Upper lobe of right lung (tissue), 1 donor: ENCODE results near the gene ATP2B3. TPM values are rescaled to one million over a fixed set of nuclear protein-coding genes. Genes with fewer than 3 reads are reported as not detected.

Source experiments
- ATAC-seq: fragments of 200-7000 bp; cut with Tn5 transposase; one replicate; pipeline ENCODE4 v1.9.1; 2020; ENCODE audit warnings: mild to moderate bottlenecking, moderate library complexity
- DNase-seq: peaks from one replicate; pipeline ENCODE4 v3.0.0-alpha.2; 2020
- H3K27ac ChIP-seq: fragments of 200-600 bp; one replicate; pipeline ENCODE4 v1.8.0; 2022
- H3K27me3 ChIP-seq: fragments of 200-600 bp; one replicate; pipeline ENCODE4 v1.8.0; 2022; ENCODE audit warnings: mild to moderate bottlenecking
- H3K36me3 ChIP-seq: fragments of 200-600 bp; one replicate; pipeline ENCODE4 v1.8.0; 2022
- H3K4me1 ChIP-seq: fragments of 200-600 bp; one replicate; pipeline ENCODE4 v1.8.0; 2022
- H3K4me3 ChIP-seq: fragments of 200-600 bp; one replicate; pipeline ENCODE4 v1.8.0; 2022; ENCODE audit warnings: mild to moderate bottlenecking
- H3K9me3 ChIP-seq: fragments of 200-600 bp; one replicate; pipeline ENCODE4 v1.8.0; 2022
- intact Hi-C: fragments of 100-400 bp; cut with DNase I; formaldehyde crosslinking; loops from one replicate; pipeline ENCODE4 v1.11.0; 2022
- total RNA-seq: library from RNA; stranded (reverse); fragmentation: NEBNext Ultra II Directional; extraction: Animal tissue kit (Norgen Biotek cat#: 25700); gene quantifications from one replicate; pipeline ENCODE4 v1.2.1, GENCODE V29; 2021
- TF ChIP-seq, protein P1 (sequence below): fragments of 200-600 bp; IDR thresholded peaks from one replicate; pipeline ENCODE4 v1.8.0; 2022; ENCODE audit warnings: antibody characterized with exemption
- donor health status: DM: no; HTN: yes; CAD: no; lungs with severe emphysema.

The ATP2B3 gene
- total RNA-seq, 1 donor from 2014 or later, result not detected

DNA sequence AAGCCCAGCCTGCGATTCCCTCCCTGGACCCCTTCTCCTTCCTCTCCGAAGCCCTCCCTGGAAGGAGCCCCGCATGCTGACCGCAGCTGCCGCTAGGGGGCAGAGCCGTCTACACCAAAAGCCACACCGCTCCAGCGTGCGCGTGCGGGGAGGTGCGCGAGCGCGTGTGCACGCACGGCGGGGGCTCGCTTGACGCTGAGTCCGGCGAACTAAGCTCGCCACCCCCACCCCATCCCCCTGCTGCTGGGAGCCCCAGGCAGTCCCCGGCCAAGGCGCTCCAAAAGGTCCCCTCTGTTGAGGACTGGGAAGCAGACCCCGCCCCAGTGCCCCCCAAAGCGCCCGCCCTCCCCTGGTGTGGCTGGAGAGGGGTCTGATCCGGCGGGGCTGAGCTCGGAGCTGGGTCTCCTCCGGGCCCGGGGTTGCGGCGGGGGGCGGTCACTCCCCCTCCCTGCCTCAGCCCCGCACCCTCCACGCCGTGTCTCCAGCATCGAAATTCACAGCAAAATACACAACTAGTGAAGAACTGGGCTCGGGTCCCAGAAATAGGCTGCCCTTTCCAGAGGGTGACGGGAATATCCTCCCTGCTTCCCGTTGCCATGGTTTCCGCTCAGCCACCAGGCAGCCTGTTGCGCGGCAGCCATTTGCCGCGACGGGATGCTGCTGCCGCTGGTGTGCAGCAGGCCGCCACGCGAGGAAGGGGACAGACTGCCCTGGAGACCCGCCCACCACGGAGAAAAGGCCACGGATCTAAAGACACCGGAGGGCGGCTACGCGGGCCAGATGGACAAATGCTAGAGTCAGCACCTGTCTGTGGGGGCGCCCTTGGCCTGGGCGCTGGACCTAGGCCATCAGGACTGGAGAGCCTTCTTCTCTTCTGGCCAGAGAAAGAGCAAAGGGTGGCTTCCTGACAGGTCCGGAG is 92.7 kb downstream of the ATP2B3 start:
- H3K27ac ChIP-seq, result no peak overlapping the region
- ATAC-seq (peak; percentile 96), DNase-seq (peak; percentile 86)
- peak overlapping the region; percentile 26 for H3K4me3 ChIP-seq
- no peaks in the 10 kb centered on the region for H3K36me3 ChIP-seq
- TF ChIP-seq, protein P1, sequence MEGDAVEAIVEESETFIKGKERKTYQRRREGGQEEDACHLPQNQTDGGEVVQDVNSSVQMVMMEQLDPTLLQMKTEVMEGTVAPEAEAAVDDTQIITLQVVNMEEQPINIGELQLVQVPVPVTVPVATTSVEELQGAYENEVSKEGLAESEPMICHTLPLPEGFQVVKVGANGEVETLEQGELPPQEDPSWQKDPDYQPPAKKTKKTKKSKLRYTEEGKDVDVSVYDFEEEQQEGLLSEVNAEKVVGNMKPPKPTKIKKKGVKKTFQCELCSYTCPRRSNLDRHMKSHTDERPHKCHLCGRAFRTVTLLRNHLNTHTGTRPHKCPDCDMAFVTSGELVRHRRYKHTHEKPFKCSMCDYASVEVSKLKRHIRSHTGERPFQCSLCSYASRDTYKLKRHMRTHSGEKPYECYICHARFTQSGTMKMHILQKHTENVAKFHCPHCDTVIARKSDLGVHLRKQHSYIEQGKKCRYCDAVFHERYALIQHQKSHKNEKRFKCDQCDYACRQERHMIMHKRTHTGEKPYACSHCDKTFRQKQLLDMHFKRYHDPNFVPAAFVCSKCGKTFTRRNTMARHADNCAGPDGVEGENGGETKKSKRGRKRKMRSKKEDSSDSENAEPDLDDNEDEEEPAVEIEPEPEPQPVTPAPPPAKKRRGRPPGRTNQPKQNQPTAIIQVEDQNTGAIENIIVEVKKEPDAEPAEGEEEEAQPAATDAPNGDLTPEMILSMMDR, result peak; percentile 72
- intact Hi-C loops, result no loop called here
- no peaks in the 10 kb centered on the region for H3K4me1 ChIP-seq
- H3K27me3 ChIP-seq, result no peaks in the 10 kb centered on the region
- H3K9me3 ChIP-seq, result no peaks in the 10 kb centered on the region

DNA sequence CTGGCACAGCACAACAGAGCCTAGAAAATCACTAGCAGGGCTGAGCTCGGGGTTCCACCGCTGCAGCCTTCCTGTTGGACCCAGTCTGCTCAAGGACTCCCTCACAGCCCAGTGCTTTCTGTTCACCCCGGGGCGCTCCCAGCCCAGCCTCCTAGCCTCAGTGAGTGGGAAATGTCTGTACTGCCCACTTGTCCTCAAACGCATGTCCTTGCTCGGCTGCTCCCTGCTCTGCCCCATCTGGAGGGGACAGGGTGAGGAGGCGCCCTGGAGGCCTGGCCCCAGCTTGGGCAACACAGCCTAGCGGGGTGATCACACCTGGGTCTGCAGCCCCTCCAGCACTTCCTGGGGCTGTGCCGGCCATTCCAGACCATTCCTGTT is 93.4 kb downstream of the ATP2B3 start:
- Histone ChIP-seq H3K4me1 (no peaks in the 10 kb centered on the region), H3K4me3 (no peak overlapping the region), H3K36me3 (no peaks in the 10 kb centered on the region), H3K27ac (no peak overlapping the region), H3K9me3 (no peaks in the 10 kb centered on the region), H3K27me3 (no peaks in the 10 kb centered on the region)
- TF ChIP-seq, protein P1, result no peak
- ATAC-seq (no peak), DNase-seq (no peak)
- intact Hi-C loops, result no loop called here

DNA sequence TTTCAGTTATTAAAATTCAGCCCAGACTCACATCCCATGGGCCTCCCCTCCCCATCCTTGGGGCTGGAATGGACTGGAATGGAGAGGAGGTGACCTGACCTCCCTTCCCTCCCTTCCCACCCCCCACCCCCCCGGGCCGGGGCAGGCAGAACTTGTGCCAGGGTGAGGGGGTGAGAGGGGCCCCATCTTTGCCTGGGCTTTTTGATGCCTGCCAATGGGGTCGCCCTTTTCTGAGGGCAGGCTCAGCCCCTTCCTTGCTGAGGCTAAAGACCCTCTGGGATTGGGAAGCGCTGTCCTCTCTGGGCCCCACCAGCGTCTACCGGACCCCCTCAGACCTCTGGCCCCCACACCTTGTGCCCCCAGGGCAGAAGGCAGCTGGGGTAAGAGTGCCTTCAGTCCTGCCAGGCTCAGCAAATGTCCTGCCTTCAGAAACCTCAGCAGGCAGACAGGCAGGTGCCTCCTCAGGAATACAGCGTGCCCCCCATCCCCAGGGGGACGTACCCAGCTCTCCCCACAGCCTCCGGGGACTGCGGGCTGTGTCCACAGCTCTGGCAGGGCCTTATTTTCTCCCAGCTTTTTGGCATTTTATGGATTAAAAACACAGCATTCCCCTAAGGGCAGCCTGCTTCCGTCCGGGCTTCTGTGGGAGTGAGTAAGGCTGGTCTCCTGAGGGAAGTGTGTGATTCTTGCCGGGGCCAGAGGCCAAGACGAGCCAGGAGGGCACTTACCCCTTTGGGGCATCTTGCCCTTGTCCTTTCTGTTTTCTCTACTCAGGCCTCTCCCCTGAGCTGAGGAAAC is 94.1 kb downstream of the ATP2B3 start:
- Histone ChIP-seq H3K27ac (no peak overlapping the region), H3K27me3 (no peaks in the 10 kb centered on the region)

DNA sequence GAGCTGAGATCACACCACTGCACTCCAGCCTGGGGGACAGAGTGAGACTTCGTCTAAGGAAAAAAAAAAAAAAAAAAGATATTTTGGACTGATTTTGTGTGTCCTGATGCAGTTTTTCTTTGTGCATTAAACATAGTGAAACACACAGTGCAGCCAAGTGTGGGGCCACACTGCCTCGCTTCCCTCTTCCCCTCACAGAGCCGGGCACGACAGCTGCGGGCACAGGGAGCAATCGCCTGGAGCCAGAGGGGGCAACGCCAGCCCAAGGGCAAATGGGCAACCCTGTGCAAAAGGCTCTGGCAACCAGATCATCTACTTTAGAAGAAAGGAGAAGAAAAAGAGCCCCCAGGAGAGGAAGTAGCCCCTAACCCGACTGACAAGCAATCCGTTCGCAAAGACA is 95.0 kb downstream of the ATP2B3 start:
- TF ChIP-seq, protein P1, result no peak
- no peaks in the 10 kb centered on the region for H3K9me3 ChIP-seq
- no peak for ATAC-seq
- H3K36me3 ChIP-seq, result no peaks in the 10 kb centered on the region
- H3K4me3 ChIP-seq, result no peak overlapping the region
- H3K4me1 ChIP-seq, result no peaks in the 10 kb centered on the region
- no peaks in the 10 kb centered on the region for H3K27me3 ChIP-seq
- intact Hi-C loops, result no loop called here
- no peak overlapping the region for H3K27ac ChIP-seq
- DNase-seq, result no peak

More for the DNA sequence above, 94.1 kb downstream of the ATP2B3 start:
- Histone ChIP-seq H3K4me1 (no peaks in the 10 kb centered on the region), H3K9me3 (no peaks in the 10 kb centered on the region), H3K36me3 (no peaks in the 10 kb centered on the region), H3K4me3 (no peak overlapping the region)
- no peak for DNase-seq
- intact Hi-C loops, result no loop called here
- TF ChIP-seq, protein P1, result no peak
- ATAC-seq, result no peak

DNA sequence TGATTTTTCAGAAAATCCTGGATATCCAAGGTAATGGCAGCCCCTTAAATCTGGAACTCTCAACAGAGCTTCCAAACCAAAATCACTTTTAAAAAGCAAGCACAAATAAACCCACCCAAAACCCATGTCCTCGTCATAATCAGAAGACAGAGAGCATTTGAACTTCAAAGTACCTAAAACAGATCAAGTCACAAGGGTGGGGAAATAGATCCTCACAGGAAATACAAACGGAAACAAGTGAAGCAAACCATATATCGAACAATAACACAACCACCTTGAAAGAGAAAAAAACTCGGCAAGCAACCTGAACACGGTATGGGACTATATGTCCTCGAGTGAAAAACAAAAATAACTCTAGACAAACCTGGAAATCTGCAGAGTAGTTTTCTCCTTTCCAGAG is 97.4 kb downstream of the ATP2B3 start:
- TF ChIP-seq, protein P1, result no peak
- DNase-seq (no peak), ATAC-seq (no peak)
- H3K4me3 ChIP-seq, result no peak overlapping the region
- no peaks in the 10 kb centered on the region for H3K27me3 ChIP-seq
- H3K4me1 ChIP-seq, result no peaks in the 10 kb centered on the region
- H3K36me3 ChIP-seq, result no peaks in the 10 kb centered on the region
- intact Hi-C loops, result no loop called here
- no peaks in the 10 kb centered on the region for H3K9me3 ChIP-seq
- no peak overlapping the region for H3K27ac ChIP-seq
